H1 (cell line): ENCODE data around the gene ARHGAP27. TPM values are rescaled to one million over a fixed set of nuclear protein-coding genes. Genes with fewer than 3 reads are reported as not detected.
"Not testable (repeated sequence)": the region's sequence is repeated elsewhere in the genome, so short reads cannot be mapped to it uniquely, and the experiment has no call there.

ENCODE experiments used
- CTCF ChIA-PET: fragments of 300-600 bp; sonication (Branson Sonifier 250); formaldehyde crosslinking; loops from one replicate; lab custom pipeline; 2021; ENCODE audit not compliant: partially characterized antibody; lab: Charles Lee
- POLR2A ChIA-PET: fragments of 300-600 bp; sonication (Branson Sonifier 250); formaldehyde crosslinking; loops from one replicate; lab custom pipeline; 2021; ENCODE audit warnings: inconsistent platforms; ENCODE audit not compliant: partially characterized antibody; lab: Charles Lee
- DNase-seq, 2 experiments: peaks; one replicate each; pipeline versions ENCODE4 v3.0.0 to v3.0.0-alpha.2; 2010 to 2022; ENCODE audit warnings: low spot score in 2 of 2, low read depth in 1 of 2, mixed read lengths in 1 of 2
- FAIRE-seq: peaks from 2 replicates; lab custom pipeline; 2011; peaks lifted over from hg19 to GRCh38; lab: Jason Lieb, UNC
- H2AFZ ChIP-seq: 2 replicates; pipeline ENCODE4 v1.8.1; 2012; ENCODE audit warnings: low read length, inconsistent platforms
- H2AK5ac ChIP-seq: 2 replicates; pipeline ENCODE4 v1.6.1; 2013; ENCODE audit warnings: low read depth, low read length
- H2BK120ac ChIP-seq: replicated peaks from 2 replicates; pipeline ENCODE3; 2013; ENCODE audit warnings: low read depth, low read length, inconsistent platforms
- H2BK12ac ChIP-seq: 2 replicates; pipeline ENCODE4 v1.6.1; 2013; ENCODE audit warnings: low read depth, low read length
- H2BK15ac ChIP-seq: 2 replicates; pipeline ENCODE4 v1.6.1; 2013; ENCODE audit warnings: low read length
- H2BK20ac ChIP-seq: 2 replicates; pipeline ENCODE4 v1.6.1; 2013; ENCODE audit warnings: low read length
- H2BK5ac ChIP-seq: 2 replicates; pipeline ENCODE4 v1.6.1; 2013; ENCODE audit warnings: low read depth, low read length
- H3K14ac ChIP-seq: 2 replicates; pipeline ENCODE4 v1.6.1; 2013; ENCODE audit warnings: inconsistent platforms; ENCODE audit not compliant: insufficient read length
- H3K18ac ChIP-seq: 2 replicates; pipeline ENCODE4 v1.6.1; 2013; ENCODE audit warnings: low read length; ENCODE audit errors: extremely low read depth
- H3K23ac ChIP-seq: 2 replicates; pipeline ENCODE4 v1.6.1; 2013; ENCODE audit warnings: inconsistent platforms; ENCODE audit not compliant: insufficient read length
- H3K23me2 ChIP-seq: 2 replicates; pipeline ENCODE4 v1.6.1; 2013; ENCODE audit warnings: low read depth, low read length
- H3K27ac ChIP-seq: 2 replicates; pipeline ENCODE4 v1.6.1; 2011; ENCODE audit warnings: low read depth, low read length, inconsistent platforms
- H3K27me3 ChIP-seq, 4 experiments: replicated peaks in 1 of 4; 1 replicate in 1 of 4; 2 replicates in 3 of 4; pipeline versions ENCODE4 v1.6.1 to v1.8.1; 2011 to 2013; ENCODE audit warnings: low read length in 3 of 4, mild to moderate bottlenecking in 3 of 4, inconsistent platforms in 2 of 4, mixed read lengths in 2 of 4, moderate library complexity in 1 of 4; ENCODE audit not compliant: control insufficient read depth in 3 of 4, insufficient read depth in 3 of 4; ENCODE audit errors: extremely low read depth in 1 of 4
- H3K36me3 ChIP-seq, 4 experiments: 2 replicates each; pipeline versions ENCODE4 v1.6.1 to v1.8.1; 2011 to 2013; ENCODE audit warnings: mild to moderate bottlenecking in 4 of 4, low read length in 3 of 4, moderate library complexity in 2 of 4, control low read depth in 1 of 4, inconsistent platforms in 1 of 4; ENCODE audit not compliant: insufficient read depth in 4 of 4, control insufficient read depth in 2 of 4
- H3K4ac ChIP-seq: replicated peaks from 2 replicates; pipeline ENCODE3; 2013; ENCODE audit warnings: low read length, low read depth, mixed read lengths, inconsistent platforms; ENCODE audit not compliant: insufficient read length
- H3K4me1 ChIP-seq, 4 experiments: replicated peaks in 1 of 4; 1 replicate in 1 of 4; 2 replicates in 3 of 4; pipeline versions ENCODE4 v1.6.1 to v1.8.1; 2011 to 2013; ENCODE audit warnings: low read length in 3 of 4, inconsistent platforms in 2 of 4, mixed read lengths in 1 of 4; ENCODE audit not compliant: insufficient read depth in 4 of 4, control insufficient read depth in 3 of 4
- H3K4me2 ChIP-seq, 2 experiments: 2 replicates each; pipeline versions ENCODE4 v1.6.1 to v1.8.1; 2011 to 2013; ENCODE audit warnings: low read depth in 2 of 2, low read length in 2 of 2, control low read depth in 1 of 2, inconsistent platforms in 1 of 2, mild to moderate bottlenecking in 1 of 2; ENCODE audit not compliant: insufficient read depth in 1 of 2
- H3K4me3 ChIP-seq, 4 experiments: fragments of 200-600, 300-600 bp in 1 of 4; sonication (generic), shearing (Covaris generic), sonication (Bioruptor Twin) in 1 of 4; 2 replicates each; pipeline versions ENCODE4 v1.5.1 to v1.8.1; 2011 to 2016; ENCODE audit warnings: low read length in 4 of 4, low read depth in 3 of 4, control low read depth in 2 of 4, inconsistent platforms in 2 of 4, mild to moderate bottlenecking in 2 of 4, mixed read lengths in 1 of 4, moderate library complexity in 1 of 4; ENCODE audit not compliant: insufficient read depth in 2 of 4; ENCODE audit errors: extremely low read depth in 1 of 4
- H3K56ac ChIP-seq: replicated peaks from 2 replicates; pipeline ENCODE3; 2013; ENCODE audit warnings: low read depth, mild to moderate bottlenecking, mixed read lengths, low read length, inconsistent platforms; ENCODE audit not compliant: insufficient read length
- H3K79me1 ChIP-seq: 2 replicates; pipeline ENCODE4 v1.6.1; 2013; ENCODE audit warnings: low read depth, low read length, control low read depth
- H3K79me2 ChIP-seq, 2 experiments: 2 replicates each; pipeline versions ENCODE4 v1.6.1 to v1.8.1; 2012 to 2013; ENCODE audit warnings: low read length in 2 of 2, mild to moderate bottlenecking in 2 of 2, inconsistent platforms in 1 of 2; ENCODE audit not compliant: insufficient read depth in 2 of 2, control insufficient read depth in 1 of 2
- H3K9ac ChIP-seq, 4 experiments: replicated peaks in 1 of 4; 1 replicate in 1 of 4; 2 replicates in 3 of 4; pipeline versions ENCODE4 v1.6.1 to v1.8.1; 2011 to 2013; ENCODE audit warnings: low read depth in 3 of 4, low read length in 3 of 4, control low read depth in 2 of 4, mild to moderate bottlenecking in 2 of 4, moderate library complexity in 2 of 4, inconsistent platforms in 1 of 4; ENCODE audit errors: extremely low read depth in 1 of 4
- H3K9me3 ChIP-seq, 2 experiments: 2 replicates each; pipeline versions ENCODE4 v1.6.1 to v1.8.1; 2012 to 2013; ENCODE audit warnings: mild to moderate bottlenecking in 2 of 2, moderate library complexity in 2 of 2, control low read depth in 1 of 2, inconsistent platforms in 1 of 2, low read depth in 1 of 2, low read length in 1 of 2, mixed read lengths in 1 of 2; ENCODE audit not compliant: insufficient read depth in 2 of 2
- H4K20me1 ChIP-seq, 2 experiments: replicated peaks in 1 of 2; 2 replicates each; pipeline versions ENCODE3 to v1.8.1; 2011 to 2013; ENCODE audit warnings: inconsistent platforms in 2 of 2, low read length in 2 of 2, mild to moderate bottlenecking in 1 of 2; ENCODE audit not compliant: insufficient read depth in 2 of 2, control insufficient read depth in 1 of 2
- H4K5ac ChIP-seq: 2 replicates; pipeline ENCODE4 v1.6.1; 2013; ENCODE audit warnings: low read length, low read depth, mixed read lengths, inconsistent platforms; ENCODE audit not compliant: insufficient read length
- H4K8ac ChIP-seq: 2 replicates; pipeline ENCODE4 v1.8.0; 2013; ENCODE audit warnings: mild to moderate bottlenecking, moderate library complexity, low read length, inconsistent platforms; ENCODE audit not compliant: insufficient read depth; ENCODE audit errors: extremely low read depth
- H4K91ac ChIP-seq: replicated peaks from 2 replicates; pipeline ENCODE3; 2013; ENCODE audit warnings: low read length, mixed read lengths, inconsistent platforms; ENCODE audit not compliant: insufficient read length
- WGBS, 2 experiments: shearing (Covaris generic) in 1 of 2; methylation state at CpG; one replicate each; pipeline versions ENCODE4 v1.1.6 to v1.1.7; 2013 to 2015; ENCODE audit warnings: low lambda C conversion rate in 2 of 2, mixed read lengths in 2 of 2, inconsistent platforms in 1 of 2, low coverage in 1 of 2, missing lambda C conversion rate in 1 of 2; ENCODE audit not compliant: insufficient replicate concordance in 2 of 2, insufficient coverage in 1 of 2, insufficient read length in 1 of 2; ENCODE audit errors: extremely low coverage in 1 of 2, missing lambda C conversion rate in 1 of 2; 5-methylcytosine and 5-hydroxymethylcytosine counted together
- polyA plus RNA-seq, 7 experiments: library from polyadenylated mRNA; depleted of rRNA in 3 of 7; stranded (reverse) in 5 of 7; unstranded in 2 of 7; fragments of >200 nt in 5 of 7; fragments of 200-250 nt in 2 of 7; gene quantifications; 1 replicate in 5 of 7; 2 replicates in 1 of 7; 4 replicates in 1 of 7; pipeline versions ENCODE4 v1.2.1 to v1.2.3, GENCODE V29; 2011 to 2013; ENCODE audit warnings: missing spikeins in 2 of 7, mixed read lengths in 2 of 7
- total RNA-seq: library from RNA; stranded (reverse); fragmentation: NEBNext Ultra II Directional; extraction: Animal tissue kit (Norgen Biotek cat#: 25700); gene quantifications from 2 replicates; pipeline ENCODE4 v1.2.1, GENCODE V29; 2021

The ARHGAP27 gene
- total and polyA plus RNA-seq, 2 of the 8 experiments (the other 6 are each of a cell fraction or from before 2014, with no cell fraction given), result 11.6 to 13.1 TPM

DNA sequence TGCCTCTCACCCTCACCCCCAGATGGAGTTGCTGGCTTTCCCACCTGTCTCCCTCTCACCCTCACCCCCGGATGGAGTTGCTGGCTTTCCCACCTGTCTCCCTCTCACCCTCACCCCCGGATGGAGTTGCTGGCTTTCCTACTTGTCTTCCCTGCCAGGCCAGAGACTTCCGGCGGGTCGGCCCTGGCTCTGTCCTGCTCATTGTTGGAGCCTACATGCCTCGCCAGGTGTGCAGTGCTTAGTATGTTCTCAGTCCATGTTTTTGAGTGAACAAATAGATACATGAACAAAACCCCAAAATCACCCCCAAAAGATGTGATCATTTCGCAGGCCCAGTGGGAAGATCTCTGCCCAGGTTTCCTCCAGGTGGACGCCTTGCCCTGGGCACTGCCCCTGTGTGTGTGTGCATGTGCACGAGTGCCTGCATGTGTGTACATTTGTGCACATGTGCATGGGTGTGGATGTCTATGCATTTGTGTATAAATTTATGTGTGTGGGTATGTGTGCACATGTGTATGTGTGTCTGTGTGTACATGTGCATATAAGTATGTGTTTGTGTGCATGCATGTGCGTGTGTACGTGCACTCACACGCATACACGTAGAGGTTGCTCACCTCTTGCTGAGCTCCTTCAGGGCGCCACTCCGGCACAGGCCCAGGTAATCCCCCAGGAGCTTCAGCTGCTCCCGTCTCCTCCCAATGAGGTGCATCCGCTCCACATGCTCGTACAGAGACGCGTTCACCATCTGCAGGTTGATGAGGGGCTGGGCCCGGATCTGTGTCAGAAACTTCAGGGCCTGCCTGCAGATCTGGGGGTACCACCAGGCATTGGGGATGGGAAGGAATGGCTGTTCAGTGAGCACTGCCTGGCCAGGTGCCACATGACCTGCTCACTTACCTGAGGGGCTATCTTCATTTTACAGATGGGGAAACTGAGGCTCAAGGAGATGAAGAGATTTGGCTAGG lies 12.5 kb upstream of the ARHGAP27 start:
- H3K4me1 ChIP-seq, POLR2A ChIA-PET, CTCF ChIA-PET, H2BK20ac ChIP-seq, H3K36me3 ChIP-seq, H3K4ac ChIP-seq, FAIRE-seq, H2BK12ac ChIP-seq, H3K18ac ChIP-seq, H3K14ac ChIP-seq, H3K9me3 ChIP-seq, H4K5ac ChIP-seq, H3K23me2 ChIP-seq, H3K79me2 ChIP-seq, H3K23ac ChIP-seq, H2AK5ac ChIP-seq, DNase-seq, H4K91ac ChIP-seq, H3K27ac ChIP-seq, H3K9ac ChIP-seq, H2BK15ac ChIP-seq, H2AFZ ChIP-seq, H2BK5ac ChIP-seq, H2BK120ac ChIP-seq, H3K79me1 ChIP-seq, H3K56ac ChIP-seq, H4K8ac ChIP-seq, H4K20me1 ChIP-seq, H3K4me3 ChIP-seq, H3K4me2 ChIP-seq, H3K27me3 ChIP-seq: not testable (repeated sequence)
- 96% methylated on average over 21 of the region's 21 CpGs; no CpG with 5 or more reads in 1 of the 2 experiments for WGBS, 2 experiments
